Forelimb muscle (tissue), 1 donor: ENCODE results near the gene LMNA. TPM values are rescaled to one million over a fixed set of nuclear protein-coding genes. Genes with fewer than 3 reads are reported as not detected.
"Not testable (repeated sequence)": the region's sequence is repeated elsewhere in the genome, so short reads cannot be mapped to it uniquely, and the experiment has no call there.

Experiments used
- DNase-seq: peaks from one replicate; pipeline ENCODE4 v3.0.0-alpha.2; 2013; ENCODE audit warnings: low read depth
- polyA plus RNA-seq: library from polyadenylated mRNA; unstranded; fragments of 120-200 nt; gene quantifications from one replicate; pipeline ENCODE4 v1.2.1, GENCODE V29; 2013; ENCODE audit not compliant: insufficient read length

LMNA gene
- polyA plus RNA-seq, 1 donor, result 298 TPM

DNA sequence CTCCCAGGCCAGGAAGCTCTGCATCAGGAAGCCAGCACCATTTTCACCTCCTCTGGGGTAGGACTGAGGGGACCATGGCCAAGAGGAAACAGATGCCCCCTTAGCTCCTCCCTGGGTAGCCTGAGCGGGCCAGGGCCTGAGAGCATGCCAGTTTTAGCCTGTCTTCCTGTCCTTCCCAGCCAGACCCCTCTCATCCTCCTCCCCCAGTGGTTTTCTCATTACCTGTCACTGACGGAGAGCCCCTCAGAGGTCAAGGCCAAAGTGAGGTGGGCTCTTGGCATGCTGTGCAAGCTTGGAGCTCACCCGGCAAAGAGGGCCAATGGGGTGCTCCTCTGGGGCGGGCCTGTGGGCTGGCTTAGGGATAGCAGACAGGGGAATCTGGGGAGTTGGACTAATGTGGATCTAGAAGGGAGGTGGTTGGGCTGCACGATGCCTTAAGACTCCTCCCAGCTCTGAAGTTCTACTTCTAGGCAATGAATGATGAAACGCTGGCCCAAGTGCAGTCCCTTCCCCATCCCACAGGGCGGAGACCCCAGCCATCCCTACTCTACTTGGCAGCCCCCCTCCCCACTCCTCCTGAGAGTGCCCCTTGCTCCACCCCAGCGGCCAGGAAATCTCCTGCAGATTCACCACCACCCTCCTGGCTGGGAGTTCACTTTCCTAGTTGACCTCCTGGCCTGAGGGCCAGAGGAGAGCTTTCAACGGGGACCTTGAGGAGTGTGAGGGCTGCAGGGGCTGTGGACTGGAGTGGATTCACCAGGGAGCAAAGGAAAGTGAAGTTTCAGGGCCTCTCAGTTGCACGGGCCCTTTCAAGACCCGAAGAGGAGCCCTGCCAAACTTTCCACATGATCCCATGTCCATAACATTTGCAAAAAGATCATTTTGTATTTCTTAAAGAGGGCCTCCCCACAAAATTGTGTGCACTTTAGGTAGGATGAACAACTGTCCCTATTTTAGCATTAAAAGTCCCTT is 9.4 kb upstream of the LMNA start:
- no peak for DNase-seq

DNA sequence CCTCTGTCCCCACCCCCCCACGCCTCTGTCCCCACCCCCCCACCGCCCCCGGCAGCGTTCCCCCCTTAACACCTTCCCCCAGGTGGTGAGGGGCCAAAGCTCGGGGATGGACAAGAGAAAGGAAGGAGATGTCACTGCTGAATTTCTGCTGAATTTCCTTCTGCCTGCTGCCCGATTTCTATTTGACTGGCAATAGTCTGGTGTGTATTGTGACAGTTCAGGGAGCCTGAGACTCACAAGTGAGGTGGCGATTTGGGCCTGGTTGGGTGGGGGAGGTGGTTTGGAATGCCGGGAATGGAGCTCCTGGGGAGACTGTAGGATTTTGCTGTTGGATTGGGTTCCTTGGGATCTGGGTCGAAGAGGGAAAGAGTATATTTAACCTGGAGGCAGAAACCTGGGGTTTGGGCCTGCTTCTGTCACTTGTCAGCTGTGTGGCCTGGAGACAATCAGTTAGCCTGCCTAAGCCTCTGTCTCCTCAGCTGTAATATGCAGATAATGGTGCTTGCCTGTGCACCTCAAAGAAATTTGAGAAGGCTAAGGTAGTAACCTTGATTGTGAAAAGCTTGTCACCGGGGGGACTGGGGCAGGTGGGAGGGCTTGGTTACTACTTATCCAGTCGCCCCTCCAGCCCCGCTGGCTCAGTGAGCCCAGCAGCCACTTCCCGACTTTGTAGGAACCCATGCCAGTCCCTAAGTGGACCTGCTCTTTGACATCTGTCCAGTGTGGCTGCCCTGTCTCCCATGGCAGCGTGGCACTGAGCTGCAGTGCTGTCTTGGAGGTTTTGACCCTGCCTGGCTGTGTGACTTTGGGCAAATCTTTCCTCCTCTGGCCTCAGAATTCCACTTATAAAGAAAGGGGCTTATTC is 7.7 kb upstream of the LMNA start:
- no peak for DNase-seq

DNA sequence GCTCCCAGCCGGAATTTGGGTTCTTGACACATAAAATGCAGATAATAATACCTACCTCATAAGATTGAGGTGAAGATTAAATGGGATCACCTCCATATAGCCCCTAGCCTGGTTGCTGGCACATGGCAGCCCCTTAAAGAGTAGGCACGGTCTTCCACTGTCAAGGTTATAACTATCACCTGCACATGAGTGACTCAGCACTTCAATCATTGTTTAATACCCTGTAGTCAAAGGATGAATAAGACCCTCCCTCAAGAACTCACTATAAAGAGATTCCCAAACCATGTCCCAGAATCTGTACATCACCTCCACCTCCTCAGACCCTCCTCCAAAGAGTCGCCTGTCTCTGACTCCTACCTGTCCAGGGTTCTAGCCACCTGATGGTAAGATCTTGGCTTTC is 6.5 kb upstream of the LMNA start:
- DNase-seq, result no peak

DNA sequence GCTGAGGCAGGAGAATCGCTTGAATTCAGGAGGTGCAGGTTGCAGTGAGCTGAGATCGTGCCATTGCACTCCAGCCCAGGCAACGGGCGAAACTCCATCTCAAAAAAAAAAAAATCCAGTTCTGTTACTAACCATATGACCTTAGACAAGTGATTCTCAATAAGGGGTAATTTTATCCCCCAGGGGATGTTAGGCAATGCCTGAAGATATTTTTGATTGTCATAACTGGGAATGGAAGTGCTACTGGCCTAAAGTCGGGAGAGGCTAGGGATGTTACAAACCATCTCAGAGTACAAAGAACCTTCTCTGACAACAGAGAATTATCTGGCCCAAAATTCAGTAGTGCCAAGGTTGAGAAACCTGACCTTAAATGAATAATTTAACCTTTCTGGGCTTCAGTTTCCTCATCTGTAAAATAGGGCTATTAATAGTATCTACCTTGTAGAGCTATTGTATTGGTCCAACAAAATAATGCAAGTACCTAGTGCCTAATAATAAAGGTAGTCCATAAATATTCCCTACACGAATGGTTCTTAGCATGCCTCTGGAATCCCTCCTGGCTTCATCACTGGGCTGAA is 5.8 kb upstream of the LMNA start:
- no peak for DNase-seq

DNA sequence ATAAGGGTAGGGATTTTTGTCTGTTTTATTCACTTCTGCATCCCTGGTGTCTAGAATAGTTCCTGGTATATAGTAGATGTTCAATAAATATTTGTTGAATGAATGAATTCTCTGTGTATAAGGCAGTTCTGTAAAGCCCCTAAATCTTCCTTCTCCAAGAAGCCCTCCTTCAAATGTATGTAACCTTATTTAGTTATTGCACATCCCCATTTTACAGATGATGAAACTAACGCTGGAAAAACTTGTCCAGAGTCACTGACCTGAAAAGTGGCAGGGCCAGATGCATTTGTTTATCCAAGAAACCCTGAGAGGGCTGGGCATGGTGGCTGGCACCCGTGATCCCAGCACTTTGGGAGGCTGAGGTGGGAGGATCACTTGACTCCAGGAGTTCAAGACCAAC is 4.3 kb upstream of the LMNA start:
- no peak for DNase-seq

DNA sequence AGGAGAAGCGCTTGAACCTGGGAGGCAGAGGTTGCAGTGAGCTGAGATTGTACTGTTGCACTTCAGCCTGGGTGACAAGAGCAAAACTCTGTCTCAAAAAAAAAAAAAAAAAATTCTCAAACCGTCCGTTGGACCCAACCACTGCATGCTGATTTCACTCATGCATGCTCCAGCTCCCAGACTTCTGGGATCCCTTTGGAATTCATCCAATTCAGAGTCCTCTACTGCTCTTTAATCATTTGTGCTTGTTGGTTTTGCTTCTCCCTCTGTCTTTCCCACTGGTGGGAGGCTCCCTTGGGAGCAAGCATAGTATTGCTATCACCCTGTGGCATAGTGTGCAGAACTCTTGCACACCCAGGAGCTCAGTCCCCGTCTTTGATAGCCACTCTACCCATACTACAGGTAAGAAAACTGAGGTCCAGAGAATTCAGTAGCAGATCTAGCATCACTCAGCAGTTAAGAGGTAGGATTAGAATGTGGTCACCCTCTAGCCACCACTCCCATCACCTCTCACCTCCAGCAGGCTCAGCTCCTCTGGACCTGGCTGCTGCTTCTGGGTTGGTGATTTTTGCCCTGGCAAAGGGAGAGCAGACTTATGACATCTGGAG is 3.1 kb upstream of the LMNA start:
- DNase-seq, result no peak

DNA sequence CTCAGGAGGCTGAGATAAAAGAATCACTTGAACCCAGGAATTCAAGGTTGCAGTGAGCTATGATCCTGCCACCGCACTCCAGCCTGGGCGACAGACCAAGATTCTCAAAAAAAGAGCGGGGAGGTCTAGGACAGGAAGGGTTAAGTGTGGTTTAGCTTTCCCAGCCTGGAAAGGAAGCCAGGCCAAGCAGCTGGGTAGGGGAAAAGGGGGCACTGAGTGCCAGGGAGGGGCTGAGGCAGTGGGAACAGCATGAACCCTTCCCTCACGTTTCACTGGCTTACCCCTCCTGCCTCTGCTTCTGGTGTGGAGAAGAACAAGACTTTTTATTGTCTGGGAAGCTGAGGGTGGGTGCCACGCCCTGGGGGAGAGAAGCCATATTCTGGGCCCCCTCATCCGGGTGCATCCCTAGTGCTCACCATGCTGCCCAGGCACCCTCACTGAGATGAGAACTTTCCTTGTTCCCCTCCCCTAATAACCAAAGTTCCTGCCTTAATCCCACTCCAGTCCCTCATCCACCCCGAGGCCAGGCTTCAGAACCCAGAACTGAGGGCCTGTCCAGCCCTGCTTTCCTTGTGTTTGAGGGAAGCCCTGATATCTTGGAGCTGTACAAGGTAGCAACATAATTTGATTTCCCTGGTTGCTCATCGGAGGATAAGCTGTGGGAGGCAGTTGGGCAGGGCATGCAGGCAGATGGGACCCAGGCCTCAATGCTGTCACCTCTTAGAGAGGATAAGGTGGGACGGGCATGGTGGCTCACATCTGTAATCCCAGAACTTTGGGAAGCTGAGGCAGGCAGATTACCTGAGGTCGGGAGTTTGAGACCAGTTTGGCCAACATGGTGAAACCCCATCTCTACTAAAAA is 2.0 kb upstream of the LMNA start:
- DNase-seq, result no peak

DNA sequence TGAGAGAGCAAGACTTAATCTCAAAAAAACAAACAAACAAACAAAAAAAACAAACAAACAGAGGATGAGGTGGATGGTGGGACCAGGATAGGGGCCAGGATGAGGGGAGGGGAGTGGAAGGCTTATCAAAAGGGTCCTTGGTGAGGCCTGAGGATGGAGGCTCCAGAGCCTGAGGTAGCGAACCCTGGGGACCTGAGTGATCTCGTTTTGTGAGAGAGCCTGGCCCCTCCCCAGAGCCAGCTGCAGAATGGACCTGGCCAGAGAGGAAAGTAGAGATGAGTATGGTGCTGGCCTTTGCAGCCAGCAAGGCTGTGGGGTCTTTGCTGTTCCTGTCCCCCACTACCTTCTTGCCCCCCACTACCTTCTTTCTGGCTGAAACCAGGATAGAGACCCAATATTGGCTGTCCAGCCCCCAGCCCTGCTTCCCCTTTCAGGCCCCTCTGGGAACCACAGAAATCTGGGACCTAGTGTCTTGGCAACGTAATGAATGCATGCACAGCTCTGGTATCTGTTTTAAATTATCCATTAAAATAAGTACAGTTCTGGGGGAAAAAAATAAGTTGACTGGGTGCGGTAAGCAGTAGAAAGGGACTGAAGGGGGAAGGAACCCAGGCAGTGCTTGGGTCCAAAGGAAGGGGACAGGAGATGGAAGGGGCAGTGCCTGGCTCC is 1.1 kb upstream of the LMNA start:
- DNase-seq, result no peak

DNA sequence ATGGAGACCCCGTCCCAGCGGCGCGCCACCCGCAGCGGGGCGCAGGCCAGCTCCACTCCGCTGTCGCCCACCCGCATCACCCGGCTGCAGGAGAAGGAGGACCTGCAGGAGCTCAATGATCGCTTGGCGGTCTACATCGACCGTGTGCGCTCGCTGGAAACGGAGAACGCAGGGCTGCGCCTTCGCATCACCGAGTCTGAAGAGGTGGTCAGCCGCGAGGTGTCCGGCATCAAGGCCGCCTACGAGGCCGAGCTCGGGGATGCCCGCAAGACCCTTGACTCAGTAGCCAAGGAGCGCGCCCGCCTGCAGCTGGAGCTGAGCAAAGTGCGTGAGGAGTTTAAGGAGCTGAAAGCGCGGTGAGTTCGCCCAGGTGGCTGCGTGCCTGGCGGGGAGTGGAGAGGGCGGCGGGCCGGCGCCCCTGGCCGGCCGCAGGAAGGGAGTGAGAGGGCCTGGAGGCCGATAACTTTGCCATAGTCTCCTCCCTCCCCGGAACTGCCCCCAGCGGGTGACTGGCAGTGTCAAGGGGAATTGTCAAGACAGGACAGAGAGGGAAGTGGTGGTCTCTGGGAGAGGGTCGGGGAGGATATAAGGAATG is 505 bp downstream of the LMNA start:
- DNase-seq, result no peak

DNA sequence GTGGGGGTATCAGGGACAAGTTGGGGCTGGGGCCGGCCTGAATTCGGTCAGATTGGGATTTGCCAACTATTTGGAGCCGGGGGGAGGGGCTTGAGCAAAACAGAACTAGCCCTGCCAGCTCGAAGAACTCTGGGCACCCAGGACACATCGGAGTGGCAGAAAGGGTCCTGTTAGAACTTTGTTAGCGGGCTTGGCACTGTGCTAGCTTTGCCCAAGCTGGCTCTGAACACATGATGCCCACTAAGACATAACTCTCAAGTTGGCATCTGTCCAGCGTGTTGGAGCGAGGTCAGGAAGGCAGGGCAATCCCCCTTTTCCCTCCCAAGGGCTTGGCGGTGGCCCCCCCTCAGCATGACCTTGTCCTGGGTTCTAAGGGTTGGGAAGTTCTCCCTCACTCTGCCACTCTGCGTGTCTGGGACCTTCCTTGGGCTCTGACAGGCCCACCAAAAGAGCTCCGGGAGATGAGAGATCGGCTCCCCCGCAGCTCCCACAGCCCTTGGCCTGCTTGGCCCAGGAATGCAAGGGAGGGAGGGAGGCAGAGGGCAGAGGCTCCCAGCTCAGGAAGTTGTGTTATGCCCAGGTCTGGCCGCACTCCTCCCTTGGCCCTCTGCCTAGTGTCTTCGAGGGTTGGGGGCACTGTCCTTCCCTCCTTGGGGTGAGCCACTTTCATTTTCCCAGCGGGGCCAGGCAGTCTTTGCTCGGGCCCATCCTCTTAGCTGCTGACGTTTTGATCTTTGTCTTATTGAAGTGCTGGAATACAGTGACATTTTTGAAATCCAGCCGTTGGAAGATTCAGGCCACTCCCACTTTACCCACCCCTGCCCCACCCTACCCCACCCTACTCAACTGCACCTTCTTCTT is 1.2 kb downstream of the LMNA start:
- DNase-seq, result no peak

DNA sequence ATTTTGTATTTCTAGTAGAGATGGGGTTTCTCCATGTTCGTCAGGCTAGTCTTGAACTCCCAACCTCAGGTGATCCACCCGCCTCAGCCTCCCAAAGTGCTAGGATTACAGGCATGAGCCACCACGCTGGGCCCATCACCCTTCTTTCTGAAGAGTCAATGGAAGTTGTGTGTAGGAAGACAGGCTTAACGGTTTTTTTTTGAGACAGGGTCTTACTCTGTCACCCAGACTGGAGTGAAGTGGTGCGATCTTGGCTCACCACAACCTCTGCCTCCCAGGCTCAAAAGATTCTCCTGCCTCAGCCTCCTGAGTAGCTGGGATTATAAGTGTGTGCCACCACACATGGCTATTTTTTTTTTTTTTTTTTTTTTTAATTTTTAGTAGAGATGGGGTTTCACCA is 2.2 kb downstream of the LMNA start:
- not testable (repeated sequence) for DNase-seq

DNA sequence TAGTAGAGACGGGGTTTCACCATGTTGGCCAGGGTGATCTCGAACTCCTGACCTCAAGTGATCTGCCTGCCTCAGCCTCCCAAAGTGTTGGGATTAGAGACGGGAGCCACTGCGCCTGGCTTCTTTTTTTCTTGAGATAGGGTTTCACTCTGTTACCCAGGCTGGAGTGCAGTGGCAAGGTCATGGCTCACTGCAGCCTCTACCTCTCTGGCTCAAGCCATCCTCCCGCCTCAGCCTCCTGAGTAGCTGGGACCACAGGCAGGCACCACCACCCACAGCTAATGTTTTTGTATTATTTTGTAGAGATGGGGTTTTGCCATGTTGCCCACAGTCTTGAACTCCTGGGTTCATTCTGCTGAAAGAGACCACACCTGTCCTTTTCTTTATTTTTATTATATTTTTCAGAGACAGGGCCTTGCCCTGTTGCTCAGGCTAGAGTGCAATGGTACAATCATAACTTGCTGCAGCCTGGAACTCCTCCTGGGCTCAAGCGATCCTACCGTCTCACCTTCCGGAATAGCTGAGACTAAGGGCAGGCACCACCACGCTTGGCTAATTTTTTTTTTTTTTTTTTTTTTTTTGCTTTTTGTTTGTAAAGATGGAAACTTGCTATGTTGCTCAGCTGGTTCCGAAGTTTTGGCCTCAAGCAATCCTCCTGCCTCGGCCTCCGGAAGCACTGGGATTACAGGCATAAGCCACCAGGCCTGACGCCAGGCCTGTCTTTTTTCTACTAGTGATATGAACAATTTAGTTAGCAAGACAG is 3.1 kb downstream of the LMNA start:
- DNase-seq, result no peak

DNA sequence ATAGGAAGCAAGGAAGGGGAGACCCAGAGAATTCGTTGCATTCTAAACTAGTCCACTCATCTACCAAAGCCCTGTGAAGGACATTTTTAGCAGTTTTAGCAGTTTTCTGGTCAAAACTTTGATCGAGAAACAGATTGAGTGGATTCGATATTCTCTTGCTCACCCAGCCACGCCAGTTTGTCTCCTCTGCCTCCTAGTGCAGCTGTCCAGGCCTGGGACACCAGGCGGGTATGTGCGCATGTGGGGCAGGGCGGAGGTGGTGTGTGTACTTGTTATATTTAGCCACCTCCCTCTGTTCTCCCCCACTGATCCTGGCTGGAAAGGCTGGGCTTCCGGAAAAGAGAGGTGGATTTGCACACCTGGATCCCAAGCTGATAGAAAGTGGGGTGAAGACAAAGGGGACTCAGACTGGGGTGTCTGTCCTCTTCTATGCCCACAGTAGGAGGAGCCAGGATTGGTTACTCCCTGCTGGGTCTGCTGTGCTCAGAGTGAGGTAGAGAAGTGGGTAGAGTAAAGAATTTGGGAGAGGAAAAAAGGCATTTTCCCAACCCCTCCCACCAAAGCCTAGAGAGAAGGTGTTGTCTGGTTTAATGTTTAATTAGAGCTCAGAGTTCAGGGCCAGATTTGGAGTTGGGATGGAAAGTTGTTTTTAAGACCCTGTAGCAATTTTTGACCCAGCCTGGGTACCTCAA is 3.8 kb downstream of the LMNA start:
- no peak for DNase-seq

DNA sequence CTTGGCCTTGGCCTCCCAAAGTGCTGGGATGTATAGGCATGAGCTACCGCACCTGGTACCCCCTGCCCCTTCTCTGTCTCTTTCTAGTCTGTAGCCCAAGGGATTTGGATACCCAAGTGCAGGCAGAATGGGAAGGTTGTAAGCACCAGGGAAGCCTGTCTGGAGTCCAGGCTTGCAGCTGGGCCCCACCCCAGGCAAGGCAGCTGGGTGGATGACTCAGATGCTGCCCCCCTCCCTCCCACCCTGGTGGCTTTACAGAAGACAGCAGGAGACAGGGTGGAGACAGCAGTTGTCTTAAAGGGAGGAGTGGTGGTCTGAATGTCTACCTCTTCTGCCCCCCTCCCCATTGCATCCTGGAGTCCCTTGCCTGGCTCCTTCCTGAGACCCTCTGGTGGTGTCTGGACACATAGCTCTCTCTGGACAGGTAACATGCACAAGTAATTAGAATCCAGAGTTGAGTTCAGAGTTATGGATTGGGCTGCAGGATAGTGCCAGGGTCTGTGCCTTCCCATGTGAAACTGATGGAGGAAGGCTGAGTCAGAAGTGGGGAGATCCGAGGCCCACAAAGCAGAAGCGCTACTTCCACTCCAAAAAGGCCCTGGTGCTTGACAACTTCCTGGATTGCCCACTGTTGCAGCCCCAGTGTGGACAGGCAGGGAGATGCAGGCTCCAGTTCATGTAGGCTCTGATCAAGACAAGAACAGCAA is 5.1 kb downstream of the LMNA start:
- no peak for DNase-seq

DNA sequence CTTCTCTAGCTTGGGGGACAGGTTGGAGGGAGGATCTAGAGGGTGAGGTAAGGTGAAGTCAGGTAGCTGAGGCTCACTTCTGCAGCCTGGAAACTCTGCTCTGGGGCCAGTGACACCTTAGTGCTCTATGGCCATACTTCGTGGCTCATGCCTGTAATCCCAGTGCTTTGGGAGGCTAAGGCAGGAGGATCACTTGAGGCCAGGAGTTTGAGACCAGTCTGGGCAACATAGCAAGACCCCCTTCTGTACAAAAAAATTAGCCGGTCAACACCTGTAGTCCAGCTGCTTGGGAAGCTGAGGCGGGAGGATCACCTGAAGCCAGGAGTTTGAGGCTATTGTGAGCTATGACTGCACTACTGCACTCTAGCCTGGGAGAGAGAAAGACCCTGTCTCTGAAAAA is 5.8 kb downstream of the LMNA start:
- DNase-seq, result no peak

DNA sequence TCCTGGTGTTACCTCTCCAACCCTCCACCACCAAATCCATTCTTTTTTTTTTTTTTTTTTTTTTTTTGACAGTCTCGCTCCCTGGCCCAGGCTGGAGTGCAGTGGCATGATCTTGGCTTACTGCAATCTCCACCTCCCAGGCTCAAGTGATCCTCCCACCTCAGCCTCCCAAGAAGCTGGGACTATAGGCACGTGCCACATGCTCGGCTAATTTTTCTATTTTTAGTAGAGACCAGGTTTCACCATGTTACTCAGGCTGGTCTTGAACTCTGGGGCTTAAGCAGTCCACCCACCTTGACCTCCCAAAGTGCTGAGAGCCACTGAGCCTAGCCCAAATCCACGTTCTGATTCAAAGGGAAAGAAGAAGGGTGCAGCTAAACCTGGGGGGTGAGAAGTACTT is 6.5 kb downstream of the LMNA start:
- DNase-seq, result not testable (repeated sequence)

DNA sequence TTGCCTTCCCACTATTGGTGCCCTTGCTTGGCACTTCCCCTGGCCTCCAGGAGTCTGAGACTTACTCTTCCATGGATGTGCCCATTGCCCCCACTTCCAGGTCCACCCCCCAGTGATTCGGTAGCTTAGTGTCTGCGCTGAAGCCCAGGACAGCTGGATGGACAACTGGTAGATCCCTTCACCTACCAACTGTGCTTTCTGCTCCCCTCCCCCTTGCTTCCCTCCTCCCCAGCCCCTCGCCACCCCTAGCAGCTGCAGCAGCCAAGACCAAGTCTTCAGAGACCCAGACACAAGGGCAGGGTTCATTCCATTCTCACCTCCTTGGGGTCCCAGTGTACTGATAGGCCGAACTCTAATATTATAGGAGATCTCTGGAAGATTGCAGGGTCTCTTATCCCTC is 6.9 kb downstream of the LMNA start:
- no peak for DNase-seq
